ENCODE measurements around the gene FAM184A.

GRCh38 chr6:118914598-118914997 is 163.9 kb downstream of the FAM184A start:
- TF ChIP-seq CTCF (IDR thresholded peaks at IDR 0.05) (no peak), EZH2 (IDR thresholded peaks at IDR 0.05) (no peak)

All from neural progenitor cell (in vitro differentiated cells).